GM12865 (cell line): ENCODE measurements around the gene FARP2.
A peak's percentile ranks its signal among the peaks of the same experiment; 100 is the strongest.
"Not testable (repeated sequence)": the region's sequence is repeated elsewhere in the genome, so short reads cannot be mapped to it uniquely, and the experiment has no call there.

Experiments
- DNase-seq: peaks from one replicate; pipeline ENCODE4 v3.0.0; 2010; ENCODE audit warnings: low read depth
- H3K4me3 ChIP-seq: 2 replicates; pipeline ENCODE4 v1.5.1; 2011; ENCODE audit warnings: mild to moderate bottlenecking, low read depth, low read length, control low read depth
- CTCF ChIP-seq: IDR thresholded peaks from 2 replicates; pipeline ENCODE4 v1.5.1; 2011; ENCODE audit warnings: low read length, control low read depth, low read depth, inconsistent platforms; ENCODE audit not compliant: insufficient read depth; ENCODE audit errors: missing control alignments

Gene FARP2

GRCh38 chr2:241443486-241444223, 87.6 kb downstream of the FARP2 start:
- DNase-seq = peak; percentile 93
- no peak overlapping the region for H3K4me3 ChIP-seq
- TF ChIP-seq CTCF = no peak

GRCh38 chr2:241445426-241445825, 89.3 kb downstream of the FARP2 start:
- no peak for TF ChIP-seq CTCF
- H3K4me3 ChIP-seq = no peak overlapping the region
- peak; percentile 44 for DNase-seq

- not testable (repeated sequence) for H3K4me3 ChIP-seq, DNase-seq
These were observed 94.0 kb downstream of the FARP2 start for GRCh38 chr2:241450092-241450491.

- TF ChIP-seq CTCF = no peak
- DNase-seq = no peak
- H3K4me3 ChIP-seq = no peak overlapping the region
These were observed 95.9 kb downstream of the FARP2 start for GRCh38 chr2:241451840-241452506.

GRCh38 chr2:241453919-241454318, 97.8 kb downstream of the FARP2 start:
- not testable (repeated sequence) for H3K4me3 ChIP-seq, DNase-seq

GRCh38 chr2:241454837-241455485, 98.9 kb downstream of the FARP2 start:
- DNase-seq = no peak
- H3K4me3 ChIP-seq = no peak overlapping the region
- no peak for TF ChIP-seq CTCF

GRCh38 chr2:241456546-241456945, 100.5 kb downstream of the FARP2 start:
- no peak overlapping the region for H3K4me3 ChIP-seq
- TF ChIP-seq CTCF = no peak
- no peak for DNase-seq
